Kidney (tissue), 14 donors: Measurements from ENCODE around the gene KRTAP12-1. TPM values are rescaled to one million over a fixed set of nuclear protein-coding genes. Genes with fewer than 3 reads are reported as not detected.
"Not testable (repeated sequence)": the region's sequence is repeated elsewhere in the genome, so short reads cannot be mapped to it uniquely, and the experiment has no call there.

Source experiments
- DNase-seq, 5 donors: peaks; one replicate each; pipeline ENCODE4 v3.0.0-alpha.2; 2013 to 2020
- FAIRE-seq: peaks from 2 replicates; lab custom pipeline; 2012; peaks lifted over from hg19 to GRCh38; lab: Jason Lieb, UNC
- H3K27ac ChIP-seq, 2 donors: one replicate each; pipeline ENCODE4 v1.7.0; 2013; ENCODE audit warnings: low read depth in 2 of 2, low read length in 2 of 2, inconsistent platforms in 1 of 2
- H3K27me3 ChIP-seq: one replicate; pipeline ENCODE4 v1.7.1; 2013; ENCODE audit warnings: low read length, inconsistent platforms; ENCODE audit not compliant: control insufficient read depth, insufficient read depth
- H3K36me3 ChIP-seq, 3 donors: one replicate each; pipeline versions ENCODE4 v1.7.0 to v1.7.1; 2013; ENCODE audit warnings: low read length in 3 of 3, control low read depth in 1 of 3, inconsistent platforms in 1 of 3; ENCODE audit not compliant: insufficient read depth in 3 of 3, control insufficient read depth in 2 of 3
- H3K4me1 ChIP-seq, 3 donors: one replicate each; pipeline versions ENCODE4 v1.7.0 to v1.7.1; 2013; ENCODE audit warnings: low read length in 3 of 3, inconsistent platforms in 1 of 3, low read depth in 1 of 3; ENCODE audit not compliant: control insufficient read depth in 2 of 3, insufficient read depth in 2 of 3
- H3K4me3 ChIP-seq, 3 donors: one replicate each; pipeline versions ENCODE4 v1.7.0 to v1.8.1; 2013; ENCODE audit warnings: low read length in 3 of 3, control low read depth in 1 of 3, inconsistent platforms in 1 of 3
- H3K9ac ChIP-seq, 3 donors: one replicate each; pipeline versions ENCODE4 v1.7.0 to v1.7.1; 2013; ENCODE audit warnings: low read length in 3 of 3, control low read depth in 1 of 3, inconsistent platforms in 1 of 3
- H3K9me3 ChIP-seq, 3 donors: one replicate each; pipeline versions ENCODE4 v1.7.0 to v1.7.1; 2013; ENCODE audit warnings: low read length in 3 of 3, control low read depth in 1 of 3, inconsistent platforms in 1 of 3; ENCODE audit not compliant: control insufficient read depth in 2 of 3, insufficient read depth in 1 of 3
- CTCF ChIP-seq: IDR thresholded peaks from 3 replicates; pipeline ENCODE4 v1.5.1; 2012; ENCODE audit warnings: mild to moderate bottlenecking, moderate library complexity, borderline replicate concordance; ENCODE audit not compliant: insufficient read depth; ENCODE audit errors: extremely low read depth
- intact Hi-C: fragments of 100-400 bp; cut with DNase I; formaldehyde crosslinking; loops from one replicate; pipeline ENCODE4 v1.11.1; 2022
- polyA plus RNA-seq: library from polyadenylated mRNA; stranded (reverse); fragments of 350-450 nt; fragmentation: Illumina TruSeq; extraction: RNeasy Lipid Tissue Mini Kit (QIAGEN cat#74804); gene quantifications from one replicate; pipeline ENCODE4 v1.2.3, GENCODE V29; 2014; ENCODE audit warnings: low read depth, low replicate concordance; ENCODE audit not compliant: insufficient read depth
- total RNA-seq: library from RNA; stranded (reverse); fragmentation: NEBNext Ultra II Directional; extraction: Animal tissue kit (Norgen Biotek cat#: 25700); gene quantifications from one replicate; pipeline ENCODE4 v1.2.1, GENCODE V29; 2021
- donor health status: control.
- donor health status: control.
- donor health status: control.
- donor health status: control.
- donor health status: control.
- donor health status: DM: yes; HTN: yes; CAD: no.
- donor health status: Normal renal cell carcinoma (clear cell type).

KRTAP12-1 gene
- total and polyA plus RNA-seq, 2 donors from 2014 or later = not detected

- DNase-seq (no peak), FAIRE-seq (no peak)
- peaks cover 0 to 2% (median 0%) of the 10 kb centered on the region in 3 donors for H3K9me3 ChIP-seq
- no peaks in the 10 kb centered on the region for H3K36me3 ChIP-seq
- intact Hi-C loops = no loop called here
- TF ChIP-seq CTCF = no peak
- no peak within 1 kb of the TSS for H3K9ac ChIP-seq
- no peaks in the 10 kb centered on the region for H3K4me1 ChIP-seq
- H3K27ac ChIP-seq = no peak within 1 kb of the TSS
- no peaks in the 10 kb centered on the region for H3K27me3 ChIP-seq
- no peak within 1 kb of the TSS for H3K4me3 ChIP-seq
These were observed 15.3 kb downstream of the KRTAP12-1 start, which contains the start of gene KRTAP12-2 for GRCh38 chr21:44666401-44667320. Gene KRTAP12-2 (minus strand): TSS chr21:44666927. CDS start chr21:44666886, 41 bp downstream.

- no peaks in the 10 kb centered on the region for H3K27me3 ChIP-seq
- no peak overlapping the region for H3K27ac ChIP-seq
- no peak for FAIRE-seq
- no peak for DNase-seq
- no peak overlapping the region for H3K4me3 ChIP-seq
- intact Hi-C loops = no loop called here
- TF ChIP-seq CTCF = no peak
- no peaks in the 10 kb centered on the region for H3K4me1 ChIP-seq
- no peak overlapping the region for H3K9ac ChIP-seq
- H3K9me3 ChIP-seq = peaks cover 0 to 2% (median 0%) of the 10 kb centered on the region in 3 donors
- H3K36me3 ChIP-seq = no peaks in the 10 kb centered on the region
These were observed 17.3 kb downstream of the KRTAP12-1 start for GRCh38 chr21:44664691-44665090.

GRCh38 chr21:44661567-44661966 lies 20.4 kb downstream of the KRTAP12-1 start:
- FAIRE-seq, DNase-seq, H3K4me1 ChIP-seq, H3K9me3 ChIP-seq, H3K36me3 ChIP-seq, intact Hi-C loops, H3K9ac ChIP-seq, H3K27ac ChIP-seq, H3K4me3 ChIP-seq, H3K27me3 ChIP-seq: not testable (repeated sequence)

GRCh38 chr21:44658913-44659595 lies 22.9 kb downstream of the KRTAP12-1 start:
- intact Hi-C loops = no loop called here
- no peak overlapping the region for H3K4me3 ChIP-seq
- no peak overlapping the region for H3K27ac ChIP-seq
- H3K9me3 ChIP-seq = peaks cover 0 to 11% (median 4%) of the 10 kb centered on the region in 3 donors
- no peak for DNase-seq
- no peak for FAIRE-seq
- no peaks in the 10 kb centered on the region for H3K36me3 ChIP-seq
- H3K27me3 ChIP-seq = no peaks in the 10 kb centered on the region
- H3K9ac ChIP-seq = no peak overlapping the region
- H3K4me1 ChIP-seq = no peaks in the 10 kb centered on the region
- no peak for TF ChIP-seq CTCF
